GM21825 (cell line): ENCODE data around the gene HEMGN.
A peak's percentile ranks its signal among the peaks of the same experiment; 100 is the strongest.
"Not testable (repeated sequence)": the region's sequence is repeated elsewhere in the genome, so short reads cannot be mapped to it uniquely, and the experiment has no call there.

Experiments used
- ATAC-seq: cut with Tn5 transposase; IDR thresholded peaks from one replicate; pipeline ENCODE4 v1.9.1; 2021; ENCODE audit warnings: mild to moderate bottlenecking, moderate library complexity; ENCODE audit not compliant: unreplicated experiment

Gene HEMGN, protein sequence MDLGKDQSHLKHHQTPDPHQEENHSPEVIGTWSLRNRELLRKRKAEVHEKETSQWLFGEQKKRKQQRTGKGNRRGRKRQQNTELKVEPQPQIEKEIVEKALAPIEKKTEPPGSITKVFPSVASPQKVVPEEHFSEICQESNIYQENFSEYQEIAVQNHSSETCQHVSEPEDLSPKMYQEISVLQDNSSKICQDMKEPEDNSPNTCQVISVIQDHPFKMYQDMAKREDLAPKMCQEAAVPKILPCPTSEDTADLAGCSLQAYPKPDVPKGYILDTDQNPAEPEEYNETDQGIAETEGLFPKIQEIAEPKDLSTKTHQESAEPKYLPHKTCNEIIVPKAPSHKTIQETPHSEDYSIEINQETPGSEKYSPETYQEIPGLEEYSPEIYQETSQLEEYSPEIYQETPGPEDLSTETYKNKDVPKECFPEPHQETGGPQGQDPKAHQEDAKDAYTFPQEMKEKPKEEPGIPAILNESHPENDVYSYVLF

DNA sequence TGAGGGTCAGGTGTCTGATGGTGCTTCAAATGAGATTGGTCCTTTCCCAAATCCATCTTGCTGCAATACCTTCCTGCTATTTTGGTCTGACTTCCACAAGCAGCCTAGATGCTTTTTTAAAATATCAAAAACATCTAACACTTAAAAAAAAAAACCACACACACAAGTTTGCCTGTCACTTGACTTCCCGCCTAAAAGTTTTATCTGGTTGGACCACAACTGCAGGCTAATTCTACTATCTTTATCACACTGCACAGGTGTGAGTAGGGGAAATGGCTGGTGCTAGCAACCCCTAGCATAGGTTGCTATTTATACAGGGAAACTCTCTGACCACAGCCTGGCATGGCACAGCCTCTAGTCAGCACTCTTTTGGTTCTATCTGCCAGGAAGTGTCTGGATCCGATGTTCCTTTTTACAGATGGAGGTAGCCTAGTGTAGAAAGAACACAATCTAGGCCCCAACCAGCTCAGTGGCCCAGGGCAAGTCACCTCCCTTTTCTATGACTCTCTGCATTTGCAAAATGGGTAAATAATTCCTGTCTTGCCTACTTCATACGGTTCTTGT, at the start of gene HEMGN:
HEMGN (minus strand) TSS at position 92 of the 564 bp plus-strand sequence; CDS start at position 56, 36 bp downstream.
- ATAC-seq, result no peak

DNA sequence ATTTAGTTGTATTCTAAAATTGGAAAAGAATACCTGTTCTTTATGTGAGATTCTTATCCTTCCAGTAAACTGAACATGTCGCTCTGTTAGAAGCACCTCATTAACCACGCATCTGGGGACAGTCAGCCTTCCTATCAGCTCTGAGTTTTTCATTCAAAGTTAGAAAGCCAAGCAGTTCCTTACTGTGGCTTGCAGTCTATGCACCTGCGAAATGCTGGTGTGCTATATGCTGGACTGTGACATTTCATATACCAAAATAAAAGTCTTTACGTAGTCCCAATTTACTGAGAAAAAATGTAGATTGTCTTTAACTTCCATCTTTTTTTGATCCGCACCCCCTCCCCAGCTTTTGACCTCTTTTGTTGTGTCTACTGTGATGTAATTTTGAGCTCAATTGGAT, 49.5 kb upstream of the HEMGN start:
- ATAC-seq, result no peak

DNA sequence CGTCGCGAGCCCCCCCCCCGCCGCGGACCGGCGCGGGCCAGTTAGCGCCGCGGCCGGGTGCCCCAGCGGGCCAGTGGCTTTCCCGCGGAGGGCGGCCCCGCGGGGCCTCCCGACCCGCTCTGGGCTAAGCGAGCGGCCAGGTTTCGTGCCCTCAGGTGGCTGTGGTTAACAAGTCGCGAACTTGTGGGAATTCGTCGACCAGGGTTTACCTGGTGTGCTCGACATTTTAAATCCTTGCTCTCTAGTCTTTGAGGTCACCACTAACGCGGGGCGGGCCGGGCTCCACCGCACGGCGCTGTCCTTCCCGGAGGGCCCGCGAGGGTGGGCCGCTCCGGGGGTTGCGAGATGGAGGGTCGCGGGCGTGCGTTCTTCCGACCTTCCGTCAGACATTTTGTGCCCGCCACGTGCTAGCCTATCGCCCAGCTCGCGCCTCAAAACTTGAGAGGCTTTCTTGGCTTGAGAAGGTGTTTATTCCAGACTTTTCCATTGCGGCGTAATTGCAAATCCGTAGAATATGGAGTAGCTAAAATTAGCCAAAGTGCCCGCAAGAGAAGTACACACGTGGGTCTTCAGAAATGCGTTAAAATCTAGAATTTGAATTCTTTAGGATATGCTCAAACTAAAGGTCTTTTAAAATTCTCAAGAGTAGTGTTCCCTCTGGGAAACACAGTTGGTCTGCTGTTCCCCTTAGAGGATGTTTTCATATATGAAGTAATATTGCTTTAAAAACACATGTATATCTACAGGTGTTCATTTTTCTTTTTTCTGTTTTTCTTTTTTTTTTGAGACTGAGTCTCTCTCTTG, 47.3 kb upstream of the HEMGN start:
- ATAC-seq, result no peak

DNA sequence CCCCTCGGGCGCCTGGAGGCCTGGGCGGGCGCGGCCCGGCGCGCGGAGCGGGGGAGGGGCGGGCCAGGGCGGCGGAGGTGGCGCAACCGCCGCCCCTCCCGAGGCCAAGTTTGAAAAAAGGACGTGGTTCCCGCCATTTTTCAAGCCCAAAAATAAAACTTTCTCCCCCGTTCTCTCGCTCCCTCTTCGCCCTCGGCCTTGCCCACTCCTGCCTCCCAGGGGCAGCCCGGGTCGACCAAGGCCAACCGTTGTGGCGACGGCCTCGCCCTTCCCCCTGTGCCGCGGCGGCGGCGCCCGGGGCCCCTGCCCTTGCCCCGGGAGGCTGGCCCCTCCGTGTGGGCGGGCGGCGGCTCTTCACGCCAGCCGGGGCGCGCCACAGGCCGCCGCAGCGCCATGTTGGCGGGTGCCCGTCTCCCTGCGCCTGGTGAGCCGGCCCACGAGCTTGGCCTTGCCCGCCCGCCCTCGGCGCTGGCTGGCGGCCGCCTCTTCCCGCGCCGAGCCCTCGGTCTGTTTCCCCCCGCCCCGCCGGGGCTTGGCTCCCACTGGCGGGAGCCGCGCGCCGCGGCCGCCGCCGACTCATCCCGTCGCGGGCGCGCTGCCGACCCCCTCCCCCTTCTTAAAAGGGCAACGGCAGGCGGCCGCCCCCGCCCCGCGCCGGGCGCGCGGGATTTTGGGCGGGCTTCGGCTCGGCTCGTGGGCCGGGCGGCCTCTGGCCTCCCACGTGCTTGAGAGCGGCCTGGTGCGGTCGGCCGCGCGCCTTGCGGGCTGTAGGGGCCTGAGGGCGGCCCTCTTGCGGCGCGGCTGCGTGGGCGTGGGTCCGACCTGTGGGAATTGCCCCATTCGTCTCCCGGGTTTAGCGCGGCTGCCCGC, 46.5 kb upstream of the HEMGN start:
- ATAC-seq, result peak; percentile 27

DNA sequence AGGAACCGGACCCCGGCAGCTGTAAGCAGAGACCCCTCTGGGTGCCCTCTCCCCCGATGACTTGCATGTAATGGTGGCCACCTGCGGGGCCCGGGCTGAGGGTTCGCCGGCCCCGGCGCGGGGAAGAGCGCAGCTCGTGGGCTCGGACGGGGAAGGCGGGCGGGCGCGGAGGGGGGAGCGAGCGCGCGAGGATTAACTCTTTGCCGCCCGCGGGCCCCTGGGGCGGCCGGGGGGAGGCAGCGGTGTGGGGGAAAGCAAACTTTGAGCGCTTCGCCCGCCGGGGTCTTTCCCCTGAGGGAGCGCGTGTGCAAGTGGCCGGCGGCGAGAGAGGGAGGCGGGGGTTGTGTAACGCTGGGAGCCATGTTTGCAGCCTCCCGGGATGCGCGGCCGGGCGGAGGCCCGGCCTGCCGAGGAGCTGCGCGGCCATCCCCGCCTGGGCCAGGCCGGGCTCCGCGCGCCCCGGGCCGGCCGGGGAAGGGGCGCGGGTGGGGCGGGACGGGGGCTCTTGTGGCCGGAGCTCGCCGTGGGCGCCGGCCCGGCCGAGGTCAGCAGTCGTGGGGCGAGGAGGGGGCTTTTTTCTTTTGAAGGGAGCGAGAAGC, 45.7 kb upstream of the HEMGN start:
- ATAC-seq, result no peak

DNA sequence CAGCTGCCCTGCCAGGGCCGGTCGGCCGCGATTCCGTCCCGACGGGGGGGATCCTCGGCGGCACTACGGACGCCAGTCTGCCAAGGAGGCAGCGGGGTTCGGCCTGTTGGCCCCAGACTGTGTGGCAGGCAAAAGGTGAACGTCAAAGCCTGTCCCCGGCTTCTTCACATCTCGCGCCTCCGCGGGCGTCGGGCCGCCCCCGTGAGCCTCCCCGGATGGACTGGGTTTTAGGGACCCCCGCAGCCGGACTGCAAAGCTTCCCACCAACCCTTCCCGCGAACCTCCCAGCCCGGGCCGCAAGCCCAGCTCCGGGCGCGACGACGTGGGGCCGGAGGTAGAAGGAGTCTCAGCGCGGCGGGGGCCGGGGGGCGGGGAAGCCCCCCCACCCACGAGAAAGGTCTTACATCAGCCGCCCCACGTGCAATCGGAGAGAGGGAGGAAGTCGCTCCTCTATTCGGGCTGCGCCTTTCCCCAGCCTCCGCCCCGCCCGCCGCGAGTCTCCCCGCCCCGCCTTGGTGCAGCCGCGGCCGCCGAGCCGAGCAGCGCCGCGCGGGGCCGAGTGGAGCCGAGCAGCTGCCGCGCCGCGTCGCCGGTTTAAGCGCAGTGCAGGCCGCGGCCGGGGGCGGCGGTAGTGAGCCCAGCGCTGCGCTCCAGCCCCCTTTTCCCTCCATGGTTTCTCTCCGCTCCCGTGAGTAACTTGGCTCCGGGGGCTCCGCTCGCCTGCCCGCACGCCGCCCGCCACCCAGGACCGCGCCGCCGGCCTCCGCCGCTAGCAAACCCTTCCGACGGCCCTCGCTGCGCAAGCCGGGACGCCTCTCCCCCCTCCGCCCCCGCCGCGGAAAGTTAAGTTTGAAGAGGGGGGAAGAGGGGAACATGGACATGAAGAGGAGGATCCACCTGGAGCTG, 45.0 kb upstream of the HEMGN start, which contains the start of gene ANP32B:
ANP32B (plus strand) TSS at position 659 of the 906 bp plus-strand sequence; CDS start at position 874, 215 bp downstream.
- ATAC-seq, result peak; percentile 70

DNA sequence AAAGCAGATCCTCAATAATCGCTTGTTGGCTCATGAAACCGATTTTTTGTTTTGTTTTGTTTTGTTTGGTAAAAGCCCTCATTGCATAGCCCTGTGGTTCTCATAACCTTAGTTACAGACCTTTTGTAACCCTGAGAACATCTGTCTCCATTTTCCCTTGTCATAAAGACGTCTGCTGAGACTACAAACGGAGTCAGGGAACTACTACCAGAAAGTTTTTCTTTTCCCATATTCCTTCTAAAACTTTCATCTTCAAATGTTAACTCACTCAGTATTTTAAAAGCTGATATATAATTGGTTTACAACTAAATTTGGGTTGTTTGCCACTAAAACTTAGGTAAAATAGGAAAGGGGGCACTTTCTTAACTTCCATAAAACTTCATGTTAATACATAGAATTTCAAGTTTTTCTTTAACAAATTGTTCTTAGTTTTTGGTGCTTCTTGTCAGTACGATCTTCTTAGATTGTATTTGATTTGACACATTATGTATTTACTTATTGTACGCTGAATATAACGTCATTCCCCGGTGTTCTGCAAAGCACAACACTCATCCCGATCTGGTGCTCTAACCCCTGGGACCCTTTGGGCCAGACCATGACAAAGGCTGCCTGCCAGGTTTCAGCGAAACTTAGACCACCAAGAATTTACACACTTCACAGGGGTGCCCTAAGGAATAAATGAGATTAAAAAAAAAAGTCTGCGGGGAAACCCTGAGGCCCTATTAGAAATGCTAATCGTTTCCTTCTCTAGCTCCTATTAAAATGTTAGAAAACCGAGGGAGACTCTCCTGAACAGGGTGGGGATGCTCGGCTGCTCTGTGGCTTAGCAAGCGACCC, 44.1 kb upstream of the HEMGN start:
- no peak for ATAC-seq

DNA sequence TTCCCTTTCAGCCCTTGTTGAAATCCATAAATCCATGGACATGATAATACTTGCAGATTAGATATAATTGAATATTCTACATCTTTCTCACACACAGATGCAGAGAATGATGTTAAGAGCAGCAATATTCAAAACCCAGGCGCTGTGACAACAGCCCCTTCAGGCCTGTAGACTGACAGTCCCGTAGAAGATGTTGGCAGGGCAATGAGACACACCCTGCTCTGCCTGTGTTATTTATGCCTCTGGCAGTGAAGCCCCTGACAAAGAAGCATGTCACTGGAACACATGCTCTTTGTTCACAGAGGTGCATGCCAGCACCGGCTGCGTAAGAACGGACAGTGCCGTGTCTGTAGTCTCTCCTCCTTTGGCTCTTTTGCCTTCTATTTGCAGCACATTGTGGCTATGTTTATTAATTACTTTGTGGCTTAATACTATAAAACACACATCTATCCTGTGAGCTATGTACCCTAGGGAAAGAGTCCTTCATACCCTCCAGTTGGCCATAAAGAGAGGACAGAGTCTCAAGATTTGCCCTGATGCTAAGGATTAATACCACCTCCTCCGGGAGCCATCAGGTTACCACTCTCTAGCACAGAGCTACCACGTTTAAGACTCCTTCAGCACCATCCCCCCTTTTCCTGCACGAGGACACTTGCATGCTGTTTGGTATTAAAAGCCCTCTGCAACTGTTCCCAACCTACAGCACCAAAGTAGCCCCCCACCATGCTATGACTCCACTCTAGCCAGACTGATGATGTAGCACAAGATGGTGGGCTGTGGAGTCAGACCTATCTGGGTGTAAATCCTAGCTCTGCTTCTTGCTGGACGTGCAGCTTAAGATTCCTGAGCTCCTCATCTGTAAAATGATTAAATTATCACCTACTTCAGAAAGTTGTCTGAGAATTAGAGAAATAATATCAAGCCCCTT, 43.2 kb upstream of the HEMGN start:
- ATAC-seq, result no peak

DNA sequence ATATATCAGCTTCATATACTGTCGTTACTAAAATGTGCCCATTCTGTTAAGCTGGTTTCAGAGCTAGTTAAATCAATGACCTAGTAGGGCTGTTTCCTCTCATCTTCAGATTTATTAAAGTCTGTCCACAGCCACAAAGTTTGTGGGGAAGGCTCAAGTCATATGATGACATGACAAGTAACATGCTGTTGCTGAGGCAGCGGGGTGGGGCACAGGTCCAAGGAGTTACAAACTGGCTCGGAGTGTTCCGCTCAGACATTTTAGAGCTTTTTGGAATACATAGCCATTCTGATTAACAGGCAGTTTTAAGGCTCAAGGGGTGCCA, 42.5 kb upstream of the HEMGN start:
- no peak for ATAC-seq

DNA sequence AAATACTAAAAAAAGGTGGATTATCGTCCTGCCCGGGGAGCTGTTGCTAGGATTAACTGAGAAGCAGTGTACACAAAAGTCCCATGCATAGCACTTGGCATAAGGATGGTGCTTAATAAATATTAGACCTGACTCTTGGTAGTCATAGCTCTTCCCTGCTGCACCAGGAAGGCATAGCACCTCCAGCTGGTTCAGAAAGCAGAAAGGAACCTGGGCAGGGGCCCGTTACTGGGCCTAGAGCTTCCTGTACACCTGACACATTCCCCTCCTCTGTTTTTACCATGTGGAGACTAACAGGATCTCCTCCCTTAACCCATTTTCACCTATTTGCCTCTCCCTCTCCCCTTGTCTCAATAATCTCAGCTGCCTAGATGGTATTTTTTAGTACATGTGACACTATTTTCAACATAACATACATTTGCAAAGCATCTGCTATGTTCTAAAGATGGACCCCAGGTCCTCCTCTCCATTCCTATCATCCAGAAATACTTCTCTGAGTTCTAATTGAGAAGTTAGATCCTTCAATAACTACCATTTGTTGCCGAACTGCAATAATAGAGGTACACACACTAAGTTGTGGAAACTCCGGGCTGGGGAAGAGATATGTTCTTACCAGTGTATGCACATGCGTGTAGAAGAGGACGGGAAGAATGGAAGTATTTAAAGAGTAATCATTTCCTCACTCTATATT, 42.0 kb upstream of the HEMGN start:
- ATAC-seq, result no peak

DNA sequence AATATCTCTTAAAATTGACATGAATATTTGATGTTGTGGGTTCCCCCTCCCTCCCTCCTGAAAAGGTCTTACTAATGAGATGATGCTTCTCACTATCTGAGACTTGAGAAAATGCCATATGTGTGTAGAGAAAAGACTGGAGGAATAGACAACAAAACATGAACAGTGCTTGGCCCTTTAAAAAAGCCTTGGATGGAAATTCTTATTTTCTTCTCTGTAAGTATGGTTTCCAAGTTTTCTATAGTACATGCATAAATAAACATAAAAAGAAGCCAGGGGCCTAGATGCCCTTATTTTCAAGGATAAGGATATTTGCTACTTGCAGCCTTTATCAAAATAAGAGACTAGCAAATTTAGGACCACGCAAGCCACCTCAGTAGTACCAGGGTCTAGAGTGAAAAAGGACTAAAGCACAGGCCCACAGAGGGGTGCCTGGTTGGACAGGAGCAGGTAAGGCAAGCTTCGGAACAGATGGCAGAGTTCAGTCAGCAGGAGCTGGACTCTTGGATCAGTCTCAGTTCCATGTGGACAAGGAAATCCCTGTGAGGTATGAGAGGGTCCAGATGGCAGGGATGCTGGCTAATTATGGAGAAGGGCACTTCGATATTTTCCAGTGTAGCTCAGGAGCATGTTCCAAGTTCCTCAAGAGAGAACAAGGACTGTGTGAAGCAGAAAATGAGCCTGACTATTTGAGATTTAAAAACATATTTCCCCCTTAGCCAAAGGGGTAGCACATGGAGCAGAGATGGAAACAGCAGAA, 40.6 kb upstream of the HEMGN start:
- ATAC-seq, result no peak

DNA sequence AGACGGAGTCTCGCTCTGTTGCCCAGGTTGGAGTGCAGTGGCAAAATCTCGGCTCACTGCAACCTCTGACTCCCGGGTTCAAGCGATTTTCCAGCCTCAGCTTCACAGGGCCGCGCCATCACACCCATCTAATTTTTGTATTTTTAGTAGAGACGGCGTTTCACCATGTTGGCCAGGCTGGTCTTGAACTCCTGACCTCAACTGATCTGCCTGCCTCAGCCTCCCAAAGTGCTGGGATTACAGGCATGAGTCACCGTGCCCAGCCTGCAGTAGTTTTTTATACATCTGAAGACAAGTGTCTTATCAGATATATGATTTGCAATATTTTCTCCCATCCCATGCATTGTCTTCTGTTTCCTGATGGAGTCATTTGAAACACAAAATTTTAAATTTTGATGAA, 38.7 kb upstream of the HEMGN start:
- not testable (repeated sequence) for ATAC-seq

DNA sequence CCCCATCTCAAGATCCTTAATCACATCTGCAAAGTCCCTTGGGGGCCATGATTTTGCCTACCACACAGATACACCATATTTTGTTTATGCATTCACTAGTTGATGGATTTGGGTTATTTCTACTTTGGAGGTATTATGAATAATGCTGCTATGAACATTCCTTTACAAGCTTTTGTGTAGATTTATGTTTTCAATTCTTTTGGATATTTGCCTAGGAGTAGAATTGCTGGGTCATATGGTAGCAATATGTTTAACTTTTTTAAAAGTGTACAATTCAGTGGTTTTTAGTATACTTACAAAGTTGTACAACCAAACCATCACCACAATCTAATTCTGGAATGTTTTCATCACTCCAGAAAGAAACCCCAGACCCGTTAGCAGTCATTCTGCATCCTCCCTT, 37.4 kb upstream of the HEMGN start:
- ATAC-seq, result no peak

DNA sequence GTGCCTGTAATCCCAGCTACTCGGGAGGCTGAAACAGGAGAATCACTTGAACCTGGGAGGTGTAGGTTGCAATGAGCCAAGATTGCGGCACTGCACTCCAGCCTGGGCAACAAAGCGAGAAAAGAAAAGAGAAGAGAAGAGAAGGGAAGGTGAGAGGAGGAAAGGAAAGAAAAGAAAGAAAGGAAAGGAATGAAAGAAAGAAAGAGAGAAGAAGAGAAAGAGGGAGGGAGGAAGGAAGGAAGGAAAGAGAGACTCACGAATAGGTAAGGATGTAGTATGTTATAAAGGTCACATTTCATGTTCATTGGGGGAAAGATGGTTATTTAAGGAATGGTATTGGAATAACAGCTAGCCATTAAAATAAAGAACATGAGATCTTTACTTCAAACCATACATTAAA, 34.8 kb upstream of the HEMGN start:
- ATAC-seq, result no peak

DNA sequence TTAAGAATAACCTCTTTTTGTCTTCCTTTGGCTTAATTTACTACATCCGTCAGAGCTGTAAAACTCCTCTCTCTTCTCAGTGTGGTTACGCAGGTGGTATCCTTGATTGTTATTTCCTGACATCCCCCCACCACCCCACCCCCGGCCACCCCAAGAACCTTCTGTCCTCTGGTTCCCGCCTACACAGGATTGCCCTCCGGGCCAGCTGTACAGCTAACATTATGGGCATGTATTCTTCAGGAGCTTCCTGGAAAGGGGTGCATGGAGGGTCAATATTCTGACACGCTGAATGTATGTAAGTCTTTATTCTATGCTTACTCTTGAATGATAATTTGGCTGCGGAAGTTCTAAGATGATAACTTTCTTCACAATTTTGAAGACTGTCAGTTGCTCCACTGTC, 32.2 kb upstream of the HEMGN start:
- ATAC-seq, result no peak

DNA sequence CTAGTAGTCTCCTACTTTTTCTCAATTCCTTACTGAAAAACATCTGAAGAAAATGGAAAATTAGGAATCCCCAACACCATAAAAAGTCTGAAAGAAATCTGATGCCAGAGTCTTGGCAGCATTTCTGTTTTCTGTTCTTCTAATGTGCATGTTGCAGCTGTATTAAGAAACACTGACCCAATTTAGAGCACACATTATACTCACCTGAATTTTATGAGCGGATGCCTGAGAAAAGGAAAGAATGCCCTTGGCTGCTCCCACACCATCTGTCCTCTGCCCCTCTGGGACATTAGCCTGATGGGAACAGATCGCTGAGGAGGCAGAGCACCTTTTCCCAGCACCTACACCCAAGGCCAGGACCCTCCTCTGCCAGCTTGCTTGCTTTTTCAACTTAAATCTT, 31.0 kb upstream of the HEMGN start:
- no peak for ATAC-seq
